HL-60/S4 treated with retinoic acid at 250 ng/mL for 4 days and 3 days (cell line): ENCODE results near the gene ROBO1.

Source experiments
- in situ Hi-C: fragments of 300-500 bp; cut with MboI; formaldehyde crosslinking; loops from 2 replicates; pipeline ENCODE4 v1.7.0; 2022; ENCODE audit warnings: low sequenced_read_pairs

The ROBO1 gene

DNA sequence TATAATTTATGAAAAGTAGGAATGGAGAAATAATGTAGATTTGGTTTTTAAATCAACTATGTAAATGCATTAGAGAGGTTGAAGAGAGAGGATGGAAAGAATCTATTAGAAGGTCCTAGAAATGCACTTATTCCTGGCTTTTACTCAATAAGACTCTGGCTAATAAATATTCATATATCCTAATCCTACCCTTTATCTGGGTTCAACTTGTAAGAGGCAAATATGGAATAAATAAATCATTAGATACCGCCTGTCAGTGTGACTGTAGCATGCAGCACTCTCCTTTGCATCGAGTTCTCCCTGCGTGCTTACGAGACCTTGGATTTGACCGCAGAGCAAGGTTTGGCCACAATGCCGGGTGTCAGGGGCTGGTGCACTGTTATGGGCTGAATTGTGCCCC, 1156.5 kb downstream of the ROBO1 start:
- in situ Hi-C loops = no loop called here

DNA sequence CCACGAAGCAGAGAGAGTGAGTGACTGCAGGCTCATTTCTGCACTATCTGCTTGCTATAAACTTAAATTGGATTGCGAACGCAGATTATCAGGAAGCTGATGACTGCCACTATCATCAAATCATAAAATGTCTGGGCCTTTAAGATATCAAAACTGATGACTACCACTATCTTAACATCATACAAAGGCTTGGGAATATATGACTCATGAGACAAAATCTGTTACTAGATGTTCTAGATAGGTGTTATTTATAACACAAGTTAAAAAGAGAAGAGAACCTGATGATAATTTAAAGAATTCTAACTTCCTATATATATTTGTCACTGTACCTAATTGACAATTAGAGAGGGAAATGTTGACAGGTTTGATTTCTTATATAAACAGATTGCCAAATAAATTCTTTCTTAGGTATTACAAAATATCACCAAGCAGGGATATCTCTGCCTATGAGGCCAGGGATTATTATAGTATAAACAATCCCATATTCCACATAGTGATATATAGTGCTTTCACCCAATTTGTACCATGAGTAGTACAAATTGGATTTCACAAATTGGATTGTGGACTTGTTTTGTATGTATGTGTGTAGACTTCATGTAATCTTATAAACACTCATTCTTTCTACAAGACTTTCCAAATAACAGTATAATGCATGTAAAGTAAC, 1157.2 kb downstream of the ROBO1 start:
- in situ Hi-C loops = no loop called here

DNA sequence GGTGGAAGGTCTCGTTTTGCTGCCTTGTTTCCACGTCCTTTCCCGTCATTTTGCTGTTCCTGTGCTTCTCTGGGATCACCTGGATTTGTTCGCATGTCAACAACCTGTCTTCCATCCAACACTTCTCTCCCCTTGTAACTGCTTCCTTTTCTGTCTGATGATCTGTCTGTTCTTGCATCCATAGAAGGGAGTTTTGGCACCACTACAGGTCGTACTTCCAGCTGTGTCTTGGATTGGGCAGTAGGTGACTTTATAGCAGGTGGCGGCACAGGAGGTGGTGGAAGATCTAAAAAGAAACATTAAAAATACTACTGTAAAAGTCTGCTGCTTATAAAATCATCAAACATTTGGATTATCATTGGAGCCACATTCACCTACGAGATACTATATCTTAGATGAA, 1161.0 kb downstream of the ROBO1 start:
- in situ Hi-C loops = no loop called here

DNA sequence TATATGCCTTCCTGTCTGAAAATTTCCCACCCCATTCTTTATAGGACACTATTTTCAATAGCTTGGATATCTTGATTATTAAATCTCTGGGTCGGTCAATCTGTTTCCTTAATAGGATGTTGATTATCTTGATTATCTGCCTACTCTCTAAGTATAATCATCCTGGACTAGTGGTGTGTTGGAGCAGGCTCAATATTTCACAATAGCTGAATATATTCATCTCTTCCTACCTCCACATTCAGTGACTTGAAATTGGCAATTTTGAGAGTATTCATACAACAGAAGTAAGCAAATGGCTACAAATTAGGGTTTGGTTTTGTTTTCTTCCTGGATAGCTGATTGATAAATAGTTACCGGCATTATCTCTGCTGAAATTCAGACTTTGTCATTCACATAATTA, 1162.6 kb downstream of the ROBO1 start:
- in situ Hi-C loops = no loop called here

- in situ Hi-C loops = no loop called here
These were observed 1163.5 kb downstream of the ROBO1 start for GRCh38 chr3:78604341-78604740.

- in situ Hi-C loops = no loop called here
These were observed 1166.5 kb downstream of the ROBO1 start for GRCh38 chr3:78601249-78601648.

- in situ Hi-C loops = no loop called here
These were observed 1178.0 kb downstream of the ROBO1 start for GRCh38 chr3:78589778-78590177.

DNA sequence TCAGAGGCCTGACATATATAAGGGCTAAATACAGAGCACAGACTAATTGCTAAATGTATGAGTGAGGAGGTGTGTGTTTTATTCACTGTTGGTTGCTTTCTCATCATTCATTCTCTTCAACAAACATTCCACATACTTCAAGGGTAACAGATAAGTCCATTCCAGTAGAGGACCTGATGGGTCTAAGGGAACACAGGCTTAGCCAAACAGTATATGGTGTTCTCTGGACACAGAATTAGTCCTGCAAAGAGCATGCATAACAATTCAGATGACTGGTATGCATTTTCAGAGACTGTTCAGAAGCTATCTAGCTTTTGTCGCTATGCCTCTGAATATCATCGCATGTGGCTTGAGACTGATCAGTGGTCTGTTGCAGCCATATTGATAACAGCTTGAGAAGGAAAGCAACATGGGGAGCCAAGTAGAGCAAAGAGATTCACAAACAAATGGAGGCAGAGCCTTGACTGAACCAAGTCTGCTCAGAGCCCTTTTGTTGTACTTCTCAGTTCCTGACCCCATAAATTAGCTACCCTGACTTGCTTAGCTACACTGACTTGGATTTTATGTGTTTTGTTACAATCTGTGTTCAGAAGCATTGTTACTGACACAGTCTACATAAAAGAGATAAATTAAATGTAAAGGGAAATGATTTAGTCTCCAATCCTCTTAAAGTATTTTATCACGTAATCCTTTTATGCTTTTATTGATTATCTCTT, 1178.7 kb downstream of the ROBO1 start:
- in situ Hi-C loops = no loop called here

DNA sequence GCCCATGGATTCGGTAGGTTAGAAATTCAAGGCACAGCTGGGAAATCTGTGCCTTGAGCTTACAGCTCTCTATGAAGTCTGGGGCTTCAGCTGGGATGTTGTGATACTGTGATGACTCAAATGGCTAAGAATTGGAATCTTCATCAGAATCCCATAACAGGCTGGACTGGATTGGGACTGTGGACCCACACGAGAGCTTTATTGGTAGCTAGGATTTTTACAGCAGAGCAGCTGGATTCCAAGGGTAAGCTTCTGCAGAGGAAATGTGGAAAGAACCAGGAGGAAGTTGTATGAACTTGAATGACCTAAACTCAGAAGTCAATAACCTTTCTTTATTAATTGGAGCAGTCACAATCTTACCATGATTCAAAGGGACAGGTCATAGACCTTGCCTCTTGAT, 1187.1 kb downstream of the ROBO1 start:
- in situ Hi-C loops = no loop called here

DNA sequence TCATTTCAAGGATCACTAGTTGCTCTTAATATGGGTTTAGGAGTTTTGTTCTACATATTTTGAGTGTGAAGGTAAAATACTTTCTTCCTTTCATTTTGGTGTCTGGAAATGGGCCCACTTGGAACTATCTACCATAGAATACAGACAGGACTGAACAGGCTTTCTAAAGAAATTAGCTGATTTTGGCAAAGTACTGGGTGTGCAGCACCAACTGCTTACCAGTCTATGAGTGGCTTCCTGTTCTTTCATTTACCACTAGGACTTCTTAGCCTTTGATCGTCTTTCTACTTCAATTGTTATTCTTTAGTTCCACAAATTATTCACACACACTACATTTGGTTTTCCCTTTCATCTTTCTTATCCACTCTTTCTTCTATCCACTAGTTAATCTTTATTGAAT, 1196.3 kb downstream of the ROBO1 start:
- in situ Hi-C loops = no loop called here

GRCh38 chr3:78570496-78570895, 1197.3 kb downstream of the ROBO1 start:
- in situ Hi-C loops = no loop called here

GRCh38 chr3:78569804-78570203, 1198.0 kb downstream of the ROBO1 start:
- in situ Hi-C loops = no loop called here

- in situ Hi-C loops = no loop called here
These were observed 1202.1 kb downstream of the ROBO1 start for GRCh38 chr3:78565712-78566111.

DNA sequence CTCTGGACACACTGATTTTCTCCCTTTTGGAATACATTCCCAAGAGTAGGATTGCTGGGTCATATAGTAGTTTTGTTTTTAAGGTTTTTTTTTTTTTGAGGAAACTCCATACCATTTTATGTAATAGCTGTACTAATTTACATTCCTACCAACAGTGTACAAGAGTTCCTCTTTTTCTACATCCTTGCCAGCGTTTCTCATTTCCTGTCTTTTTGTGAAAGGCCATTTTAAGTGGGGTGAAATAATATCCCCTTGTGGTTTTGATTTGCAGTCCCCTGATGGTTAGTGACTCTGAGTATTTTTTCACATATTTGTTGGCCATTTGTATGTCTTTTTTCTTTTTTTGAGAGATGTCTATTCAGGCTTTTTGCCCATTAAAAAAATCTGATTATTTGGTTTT, 1205.5 kb downstream of the ROBO1 start:
- in situ Hi-C loops = no loop called here
